HepG2 (cell line): ENCODE measurements around the gene CCL22. TPM values are rescaled to one million over a fixed set of nuclear protein-coding genes. Genes with fewer than 3 reads are reported as not detected.

Source experiments
- ATAC-seq: fragments of 200-7000 bp; cut with Tn5 transposase; 3 replicates; pipeline ENCODE4 v1.9.1; 2020; ENCODE audit warnings: mild to moderate bottlenecking, moderate library complexity
- BruUV-seq: library from RNA; stranded (reverse); fragments of 400-500 nt; replicated peaks from 2 replicates; lab custom pipeline; 2021; lab: Mats Ljungman, UMichigan
- CTCF ChIA-PET: fragments of 300-600 bp; formaldehyde crosslinking; extraction: SDS; loops from one replicate; lab custom pipeline; 2021; ENCODE audit warnings: low total read pairs, inconsistent platforms, low intra/inter-chr PET ratio; lab: Yijun Ruan, JAX
- POLR2A ChIA-PET: fragments of 350-600 bp; sonication (Branson Sonifier 250); formaldehyde crosslinking; loops from one replicate; lab custom pipeline; 2020; ENCODE audit warnings: antibody characterized with exemption, inconsistent platforms; lab: Yijun Ruan, JAX
- DNase-seq: peaks from one replicate; pipeline ENCODE4 v3.0.0-alpha.2; 2015; ENCODE audit warnings: low spot score
- FAIRE-seq: peaks from 3 replicates; lab custom pipeline; 2011; peaks lifted over from hg19 to GRCh38; lab: Jason Lieb, UNC
- H2AFZ ChIP-seq: one replicate; pipeline ENCODE4 v1.6.1; 2011; ENCODE audit warnings: low read length, inconsistent platforms
- H3K27ac ChIP-seq: fragments of 300-600 bp; 3 replicates; pipeline ENCODE4 v1.8.0; 2011; ENCODE audit warnings: mixed run types, mild to moderate bottlenecking, mixed read lengths, low read length, inconsistent platforms; ENCODE audit not compliant: insufficient read depth; ENCODE audit errors: extremely low read length
- H3K27me3 ChIP-seq, 2 experiments: fragments of 200-600 bp in 1 of 2; 2 replicates in 1 of 2; 3 replicates in 1 of 2; pipeline versions ENCODE4 v1.6.0 to v1.8.0; 2011; ENCODE audit warnings: low read length in 2 of 2, mild to moderate bottlenecking in 2 of 2, moderate library complexity in 2 of 2, inconsistent platforms in 1 of 2; ENCODE audit not compliant: insufficient read depth in 2 of 2, control insufficient read depth in 1 of 2
- H3K36me3 ChIP-seq, 2 experiments: fragments of 200-600 bp in 1 of 2; replicated peaks in 1 of 2; 2 replicates in 1 of 2; 3 replicates in 1 of 2; pipeline versions ENCODE4 v1.5.1 to v1.8.0; 2011; ENCODE audit warnings: low read length in 2 of 2, inconsistent platforms in 1 of 2; ENCODE audit not compliant: insufficient read depth in 2 of 2, control insufficient read depth in 1 of 2
- H3K4me1 ChIP-seq: 2 replicates; pipeline ENCODE4 v1.5.1; 2012; ENCODE audit warnings: low read length, inconsistent platforms; ENCODE audit not compliant: insufficient read depth
- H3K4me2 ChIP-seq: 2 replicates; pipeline ENCODE4 v1.6.0; 2011; ENCODE audit warnings: low read depth, low read length, inconsistent platforms
- H3K4me3 ChIP-seq, 3 experiments: fragments of 200-600 bp in 1 of 3; sonication (generic), shearing (Covaris generic) in 1 of 3; replicated peaks in 1 of 3; 2 replicates each; pipeline ENCODE4 v1.5.1; 2011 to 2016; ENCODE audit warnings: low read length in 3 of 3, inconsistent platforms in 2 of 3, low read depth in 2 of 3, mild to moderate bottlenecking in 2 of 3, control low read depth in 1 of 3, mixed read lengths in 1 of 3; ENCODE audit not compliant: insufficient read depth in 1 of 3
- H3K79me2 ChIP-seq: one replicate; pipeline ENCODE4 v1.6.1; 2011; ENCODE audit warnings: low read length, inconsistent platforms; ENCODE audit not compliant: insufficient read depth
- H3K9ac ChIP-seq: 2 replicates; pipeline ENCODE4 v1.6.0; 2011; ENCODE audit warnings: mild to moderate bottlenecking, low read depth, low read length, inconsistent platforms; ENCODE audit not compliant: insufficient read depth
- H3K9me3 ChIP-seq: 2 replicates; pipeline ENCODE4 v1.5.1; 2012; ENCODE audit warnings: mild to moderate bottlenecking, low read length
- H4K20me1 ChIP-seq: 2 replicates; pipeline ENCODE4 v1.6.0; 2011; ENCODE audit warnings: inconsistent platforms, mild to moderate bottlenecking, low read length, moderate library complexity; ENCODE audit not compliant: insufficient read depth
- ATF1 ChIP-seq: IDR thresholded peaks from 2 replicates; pipeline ENCODE4 v1.6.1; 2016; ENCODE audit warnings: mild to moderate bottlenecking, control low read depth
- ERF ChIP-seq: IDR thresholded peaks from 2 replicates; pipeline ENCODE4 v1.6.1; 2018; ENCODE audit warnings: missing biosample characterization, missing genetic modification reagents
- ETV6 ChIP-seq: sonication (generic); formaldehyde crosslinking; conservative IDR thresholded peaks from 2 replicates; pipeline ENCODE4 v1.4.0; 2020; ENCODE audit warnings: missing genetic modification reagents
- HES4 ChIP-seq: sonication (generic); formaldehyde crosslinking; IDR thresholded peaks from 2 replicates; pipeline ENCODE4 v1.9.0; 2021; ENCODE audit warnings: mild to moderate bottlenecking, missing genetic modification reagents, borderline replicate concordance
- HHEX ChIP-seq: IDR thresholded peaks from 2 replicates; pipeline ENCODE4 v1.6.1; 2016; ENCODE audit warnings: control low read depth
- ISL2 ChIP-seq: sonication (generic); formaldehyde crosslinking; IDR thresholded peaks from 2 replicates; pipeline ENCODE4 v1.5.0; 2020; ENCODE audit warnings: missing genetic modification reagents
- KDM4B ChIP-seq: sonication (generic); formaldehyde crosslinking; IDR thresholded peaks from 2 replicates; pipeline ENCODE4 v1.4.0; 2020; ENCODE audit warnings: missing genetic modification reagents
- RBAK ChIP-seq: sonication (generic); formaldehyde crosslinking; IDR thresholded peaks from 2 replicates; pipeline ENCODE4 v1.5.1; 2020; ENCODE audit warnings: mild to moderate bottlenecking, missing genetic modification reagents
- ZNF570 ChIP-seq: sonication (generic); formaldehyde crosslinking; IDR thresholded peaks from 2 replicates; pipeline ENCODE4 v1.4.0; 2020; ENCODE audit warnings: mild to moderate bottlenecking, missing genetic modification reagents, borderline replicate concordance
- ZNF749 ChIP-seq: sonication (generic); formaldehyde crosslinking; IDR thresholded peaks from 2 replicates; pipeline ENCODE4 v1.8.0; 2022; ENCODE audit warnings: mild to moderate bottlenecking, missing genetic modification reagents, moderate library complexity, borderline replicate concordance
- ZNF850 ChIP-seq: sonication (generic); formaldehyde crosslinking; conservative IDR thresholded peaks from 2 replicates; pipeline ENCODE4 v1.9.0; 2021; ENCODE audit warnings: mild to moderate bottlenecking, missing genetic modification reagents
- ZNF879 ChIP-seq: sonication (generic); formaldehyde crosslinking; IDR thresholded peaks from 2 replicates; pipeline ENCODE4 v1.8.1; 2023; ENCODE audit warnings: missing genetic modification reagents
- WGBS: methylation state at CpG from one replicate; pipeline ENCODE4 v1.1.6; 2017; ENCODE audit warnings: low lambda C conversion rate; 5-methylcytosine and 5-hydroxymethylcytosine counted together
- in situ Hi-C: cut with HindIII; loops from 2 replicates; pipeline ENCODE4 v1.10.0; 2017; ENCODE audit warnings: low pct_unique_long_range_greater_than_20kb; ENCODE audit not compliant: extremely low pct_ligation_motif_present
- intact Hi-C: fragments of 100-400 bp; cut with micrococcal nuclease; formaldehyde crosslinking; loops from one replicate; pipeline ENCODE4 v1.10.0; 2022; ENCODE audit not compliant: unreplicated experiment
- polyA plus RNA-seq, 8 experiments: library from polyadenylated mRNA; depleted of rRNA in 3 of 8; stranded (reverse) in 7 of 8; unstranded in 1 of 8; fragments of >200 nt; fragmentation: Illumina TruSeq in 4 of 8; extraction: Trizol in 4 of 8; gene quantifications; 2 replicates each; pipeline versions ENCODE4 v1.2.1 to v1.2.3, GENCODE V29; 2011 to 2016; ENCODE audit warnings: low read depth in 4 of 8, missing spikeins in 1 of 8, mixed read lengths in 1 of 8; ENCODE audit not compliant: insufficient read depth in 1 of 8
- total RNA-seq, 5 experiments: library from RNA; depleted of rRNA; stranded (reverse); fragments of >200 nt; fragmentation: Illumina TruSeq; extraction: Trizol; gene quantifications; 2 replicates each; pipeline ENCODE4 v1.2.3, GENCODE V29; 2016; ENCODE audit warnings: low read depth in 1 of 5
- TF ChIP-seq, protein P1 (sequence below): sonication (generic); formaldehyde crosslinking; IDR thresholded peaks from 2 replicates; pipeline ENCODE4 v1.5.1; 2020; ENCODE audit warnings: mild to moderate bottlenecking, missing genetic modification reagents, moderate library complexity
- TF ChIP-seq, protein P2 (sequence below): IDR thresholded peaks from 2 replicates; pipeline ENCODE4 v1.6.1; 2018; ENCODE audit warnings: missing genetic modification reagents, mild to moderate bottlenecking, missing compliant biosample characterization
- TF ChIP-seq, protein P3 (sequence below): sonication (generic); formaldehyde crosslinking; IDR thresholded peaks from 2 replicates; pipeline ENCODE4 v1.4.0; 2020; ENCODE audit warnings: missing genetic modification reagents

The CCL22 gene
- total and polyA plus RNA-seq, 2 of the 13 experiments (the other 11 are each of a cell fraction or from before 2014, with no cell fraction given): not detected

DNA sequence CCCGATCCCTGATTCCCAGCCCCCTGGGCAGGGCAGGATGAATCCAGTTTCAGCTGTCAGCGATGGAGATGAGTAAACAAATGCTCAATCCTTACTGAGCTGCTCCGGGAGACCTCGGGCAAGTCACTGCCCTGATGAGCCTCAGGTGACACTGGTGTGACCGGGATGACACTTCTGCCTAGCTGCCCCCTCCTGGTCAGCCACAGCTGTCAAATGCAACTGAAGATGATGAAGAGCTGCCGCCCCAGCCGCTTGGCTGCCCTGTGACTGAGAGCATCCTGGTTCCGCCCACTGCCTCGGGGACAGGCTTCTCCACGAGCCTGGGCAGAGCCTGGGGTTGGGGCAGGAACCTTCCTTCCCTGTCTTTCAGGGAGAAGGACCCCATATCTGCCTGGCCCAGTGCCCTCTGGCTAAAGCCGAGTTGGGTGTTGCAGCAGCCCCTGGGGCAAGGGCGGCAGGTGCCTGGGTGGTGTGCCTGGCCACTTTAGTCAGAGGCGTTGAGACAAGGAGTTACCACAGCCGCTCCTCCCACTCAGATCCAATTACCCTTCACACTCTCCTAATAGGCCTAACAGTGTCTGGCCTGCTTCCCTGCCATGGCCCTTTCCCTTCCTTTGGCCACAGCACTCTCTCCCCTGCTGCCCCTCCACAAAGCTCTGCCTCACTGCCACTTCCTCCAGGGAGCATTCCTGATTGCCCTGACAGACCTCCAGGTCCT lies 51.4 kb downstream of the CCL22 start:
- ChIA-PET CTCF (interaction anchor here (1.3 to 1.9 kb wide), 2 partner anchors 106 to 109 kb away, joined by 3 to 13 read pairs; no protein-coding TSS in a partner anchor), POLR2A (interaction anchor here (0.8 to 1.0 kb wide), 2 partner anchors 38 to 75 kb away, joined by 3 read pairs; partner anchors contain the start of gene CX3CL1)
- WGBS: 15% methylated on average over 10 of the region's 14 CpGs
- Histone ChIP-seq H3K27ac (no peak overlapping the region), H3K9ac (no peak overlapping the region), H3K4me2 (no peak overlapping the region), H3K27me3 (peaks cover 9 to 49% of the 10 kb centered on the region in 2 experiments; a peak in 4 of 5 replicates), H3K36me3 (no peaks in the 10 kb centered on the region), H3K4me3 (no peak overlapping the region), H3K9me3 (no peaks in the 10 kb centered on the region), H3K79me2 (no peaks in the 10 kb centered on the region), H2AFZ (no peak overlapping the region), H3K4me1 (peaks cover 18% of the 10 kb centered on the region; the same call in 1 of the 2 replicates), H4K20me1 (no peaks in the 10 kb centered on the region)
- DNase-seq (peak; percentile 49), ATAC-seq (peak; percentile 74), FAIRE-seq (peak; percentile 71)
- in situ Hi-C loops (no loop called here), intact Hi-C loops (loop anchor here (1.0 to 10.0 kb wide), 2 partner anchors 106 to 325 kb away; no protein-coding TSS in a partner anchor)
- BruUV-seq: no TSS peak
- TF ChIP-seq, protein P1, sequence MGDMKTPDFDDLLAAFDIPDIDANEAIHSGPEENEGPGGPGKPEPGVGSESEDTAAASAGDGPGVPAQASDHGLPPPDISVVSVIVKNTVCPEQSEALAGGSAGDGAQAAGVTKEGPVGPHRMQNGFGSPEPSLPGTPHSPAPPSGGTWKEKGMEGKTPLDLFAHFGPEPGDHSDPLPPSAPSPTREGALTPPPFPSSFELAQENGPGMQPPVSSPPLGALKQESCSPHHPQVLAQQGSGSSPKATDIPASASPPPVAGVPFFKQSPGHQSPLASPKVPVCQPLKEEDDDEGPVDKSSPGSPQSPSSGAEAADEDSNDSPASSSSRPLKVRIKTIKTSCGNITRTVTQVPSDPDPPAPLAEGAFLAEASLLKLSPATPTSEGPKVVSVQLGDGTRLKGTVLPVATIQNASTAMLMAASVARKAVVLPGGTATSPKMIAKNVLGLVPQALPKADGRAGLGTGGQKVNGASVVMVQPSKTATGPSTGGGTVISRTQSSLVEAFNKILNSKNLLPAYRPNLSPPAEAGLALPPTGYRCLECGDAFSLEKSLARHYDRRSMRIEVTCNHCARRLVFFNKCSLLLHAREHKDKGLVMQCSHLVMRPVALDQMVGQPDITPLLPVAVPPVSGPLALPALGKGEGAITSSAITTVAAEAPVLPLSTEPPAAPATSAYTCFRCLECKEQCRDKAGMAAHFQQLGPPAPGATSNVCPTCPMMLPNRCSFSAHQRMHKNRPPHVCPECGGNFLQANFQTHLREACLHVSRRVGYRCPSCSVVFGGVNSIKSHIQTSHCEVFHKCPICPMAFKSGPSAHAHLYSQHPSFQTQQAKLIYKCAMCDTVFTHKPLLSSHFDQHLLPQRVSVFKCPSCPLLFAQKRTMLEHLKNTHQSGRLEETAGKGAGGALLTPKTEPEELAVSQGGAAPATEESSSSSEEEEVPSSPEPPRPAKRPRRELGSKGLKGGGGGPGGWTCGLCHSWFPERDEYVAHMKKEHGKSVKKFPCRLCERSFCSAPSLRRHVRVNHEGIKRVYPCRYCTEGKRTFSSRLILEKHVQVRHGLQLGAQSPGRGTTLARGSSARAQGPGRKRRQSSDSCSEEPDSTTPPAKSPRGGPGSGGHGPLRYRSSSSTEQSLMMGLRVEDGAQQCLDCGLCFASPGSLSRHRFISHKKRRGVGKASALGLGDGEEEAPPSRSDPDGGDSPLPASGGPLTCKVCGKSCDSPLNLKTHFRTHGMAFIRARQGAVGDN (CRISPR knock-in tag): peak; percentile 38
- TF ChIP-seq ZNF749 (CRISPR knock-in tag) (no peak), KDM4B (no peak), HES4 (CRISPR knock-in tag) (0 out of 2 replicates have a peak, but pooled peaks have one; percentile 62), RBAK (CRISPR knock-in tag) (no peak), HHEX (CRISPR knock-in tag) (no peak), ZNF850 (CRISPR knock-in tag) (no peak), ISL2 (CRISPR knock-in tag) (no peak), ZNF879 (CRISPR knock-in tag) (no peak), ETV6 (CRISPR knock-in tag) (no peak), ERF (CRISPR knock-in tag) (no peak), ATF1 (CRISPR knock-in tag) (no peak), ZNF570 (no peak)
- TF ChIP-seq, protein P2, sequence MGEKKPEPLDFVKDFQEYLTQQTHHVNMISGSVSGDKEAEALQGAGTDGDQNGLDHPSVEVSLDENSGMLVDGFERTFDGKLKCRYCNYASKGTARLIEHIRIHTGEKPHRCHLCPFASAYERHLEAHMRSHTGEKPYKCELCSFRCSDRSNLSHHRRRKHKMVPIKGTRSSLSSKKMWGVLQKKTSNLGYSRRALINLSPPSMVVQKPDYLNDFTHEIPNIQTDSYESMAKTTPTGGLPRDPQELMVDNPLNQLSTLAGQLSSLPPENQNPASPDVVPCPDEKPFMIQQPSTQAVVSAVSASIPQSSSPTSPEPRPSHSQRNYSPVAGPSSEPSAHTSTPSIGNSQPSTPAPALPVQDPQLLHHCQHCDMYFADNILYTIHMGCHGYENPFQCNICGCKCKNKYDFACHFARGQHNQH (CRISPR knock-in tag): no peak
- TF ChIP-seq, protein P3, sequence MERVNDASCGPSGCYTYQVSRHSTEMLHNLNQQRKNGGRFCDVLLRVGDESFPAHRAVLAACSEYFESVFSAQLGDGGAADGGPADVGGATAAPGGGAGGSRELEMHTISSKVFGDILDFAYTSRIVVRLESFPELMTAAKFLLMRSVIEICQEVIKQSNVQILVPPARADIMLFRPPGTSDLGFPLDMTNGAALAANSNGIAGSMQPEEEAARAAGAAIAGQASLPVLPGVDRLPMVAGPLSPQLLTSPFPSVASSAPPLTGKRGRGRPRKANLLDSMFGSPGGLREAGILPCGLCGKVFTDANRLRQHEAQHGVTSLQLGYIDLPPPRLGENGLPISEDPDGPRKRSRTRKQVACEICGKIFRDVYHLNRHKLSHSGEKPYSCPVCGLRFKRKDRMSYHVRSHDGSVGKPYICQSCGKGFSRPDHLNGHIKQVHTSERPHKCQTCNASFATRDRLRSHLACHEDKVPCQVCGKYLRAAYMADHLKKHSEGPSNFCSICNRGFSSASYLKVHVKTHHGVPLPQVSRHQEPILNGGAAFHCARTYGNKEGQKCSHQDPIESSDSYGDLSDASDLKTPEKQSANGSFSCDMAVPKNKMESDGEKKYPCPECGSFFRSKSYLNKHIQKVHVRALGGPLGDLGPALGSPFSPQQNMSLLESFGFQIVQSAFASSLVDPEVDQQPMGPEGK (CRISPR knock-in tag): no peak
